Ishikawa (cell line): Measurements from ENCODE around the gene TMEM151A.

Experiments used
- CEBPB ChIP-seq: IDR thresholded peaks from 2 replicates; pipeline ENCODE4 v1.6.1; 2012
- CREB1 ChIP-seq: IDR thresholded peaks from 2 replicates; pipeline ENCODE4 v1.6.1; 2012; ENCODE audit warnings: low read depth
- EP300 ChIP-seq: IDR thresholded peaks from 2 replicates; pipeline ENCODE4 v1.6.1; 2012; ENCODE audit warnings: borderline replicate concordance
- TCF12 ChIP-seq: IDR thresholded peaks from 2 replicates; pipeline ENCODE4 v1.6.1; 2012; ENCODE audit warnings: low read depth
- TEAD4 ChIP-seq: IDR thresholded peaks from 2 replicates; pipeline ENCODE4 v1.6.1; 2012
- YY1 ChIP-seq: IDR thresholded peaks from 2 replicates; pipeline ENCODE4 v1.6.1; 2012; ENCODE audit warnings: low read depth

- TF ChIP-seq TEAD4 (no peak), EP300 (no peak), CEBPB (no peak), TCF12 (peak; percentile 50; the same call in 1 of the 2 replicates), YY1 (peak; percentile 91), CREB1 (peak; percentile 70)
Measured at GRCh38 chr11:66288671-66289547, 2.8 kb upstream of the TMEM151A start, which contains the start of gene YIF1A.
